CD4-positive, alpha-beta T cell treated with Interleukin-21 for 1 hour (primary cell): ENCODE results near the gene AK3.

ENCODE experiments used
- DNase-seq: peaks from one replicate; pipeline ENCODE4 v3.0.0-alpha.2; 2020

The AK3 gene

DNA sequence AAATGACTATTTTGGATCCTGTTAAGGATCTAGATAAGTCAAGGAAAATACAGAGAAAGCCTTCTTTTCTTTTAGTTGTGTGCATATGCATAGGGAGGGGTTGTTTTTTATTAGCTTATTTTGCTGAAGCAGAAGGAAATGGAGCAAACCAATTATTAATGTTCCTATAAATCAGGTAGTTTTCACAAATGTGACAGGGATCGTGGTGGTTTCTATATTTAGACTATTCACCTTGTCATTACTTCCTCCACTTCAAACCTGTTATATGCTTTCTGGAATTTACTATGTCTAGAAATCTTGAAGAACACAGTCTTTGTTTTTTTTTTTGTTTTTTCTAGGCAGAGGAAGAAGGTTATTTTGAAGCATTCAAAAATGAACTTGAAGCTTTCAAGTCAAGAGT lies 39.5 kb downstream of the AK3 start:
- DNase-seq: no peak

GRCh38 chr9:4700932-4701331 lies 40.1 kb downstream of the AK3 start:
- no peak for DNase-seq

DNA sequence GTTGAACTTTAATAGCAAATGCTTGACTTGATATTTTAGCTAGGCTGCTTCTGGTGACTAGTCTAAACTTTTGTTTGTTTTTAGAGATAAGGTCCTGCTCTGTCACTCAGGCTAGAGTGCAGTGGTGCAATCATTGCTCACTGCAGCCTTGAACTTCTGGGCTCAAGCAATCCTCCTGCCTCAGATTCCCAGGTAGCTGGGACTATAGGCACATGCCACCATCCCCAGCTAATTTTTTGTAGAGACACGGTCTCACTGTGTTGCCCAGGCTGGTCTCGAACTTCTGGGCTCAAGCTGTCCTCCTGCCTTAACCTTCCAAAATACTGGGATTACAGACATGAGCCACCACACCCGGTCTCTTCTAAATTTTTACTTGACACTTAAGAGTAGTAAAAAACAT lies 40.9 kb downstream of the AK3 start:
- no peak for DNase-seq

DNA sequence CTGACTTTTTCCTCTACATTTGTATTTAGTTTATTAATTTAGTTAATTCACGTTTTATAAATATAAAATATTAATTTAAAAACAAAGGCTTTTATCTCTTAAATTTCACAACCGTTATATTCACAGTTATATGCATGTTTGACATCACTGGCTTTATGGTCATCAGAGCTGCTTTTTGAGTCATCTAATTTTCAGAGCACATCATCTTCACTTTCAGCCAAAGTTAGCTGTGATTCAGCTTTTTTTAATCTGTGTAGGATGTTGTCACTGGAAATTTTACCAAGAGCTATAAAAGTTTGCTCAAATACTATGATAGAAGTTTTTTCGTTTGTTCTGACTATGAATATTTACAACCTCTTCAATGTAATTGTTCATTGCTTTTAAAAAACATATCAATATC lies 49.2 kb downstream of the AK3 start:
- DNase-seq: no peak

DNA sequence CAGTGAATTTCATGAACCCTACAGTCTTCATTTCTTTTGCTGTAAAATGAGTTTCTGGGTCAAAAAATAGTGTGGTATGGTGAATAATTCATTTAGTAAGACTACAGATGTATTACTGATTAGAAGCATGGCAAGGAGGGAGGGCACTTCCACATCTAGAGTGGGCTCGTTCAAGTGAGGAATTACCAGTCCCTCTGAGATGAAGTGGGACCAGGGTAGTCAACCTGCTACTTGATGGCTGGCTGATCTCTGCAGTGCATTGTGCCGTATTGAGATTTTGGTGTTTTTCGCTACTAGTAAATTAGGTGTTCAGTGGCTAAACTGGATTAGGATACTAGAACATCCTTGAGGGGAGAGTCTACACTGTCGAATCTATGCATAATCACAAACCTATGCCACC lies 50.9 kb downstream of the AK3 start:
- DNase-seq: no peak

DNA sequence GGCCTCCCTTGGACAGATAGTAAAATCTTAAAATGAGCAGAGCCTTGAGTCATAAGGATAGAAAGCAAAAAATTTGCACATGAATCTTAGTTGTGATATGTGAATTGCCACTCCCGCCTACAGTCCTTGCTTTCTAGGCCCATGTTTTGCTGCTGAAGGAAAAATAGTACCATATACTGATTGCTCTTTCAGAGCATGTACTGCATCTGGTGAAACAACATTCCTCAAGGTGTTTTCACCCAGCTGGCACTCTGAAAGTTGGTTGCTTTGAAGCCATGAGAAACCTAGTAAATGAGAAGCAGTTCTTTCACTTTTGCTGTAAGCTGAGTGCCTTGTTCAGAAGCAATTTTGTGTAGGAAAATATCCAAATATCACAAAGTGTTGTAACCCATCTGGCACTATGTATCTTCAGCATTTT lies 51.3 kb downstream of the AK3 start:
- no peak for DNase-seq

DNA sequence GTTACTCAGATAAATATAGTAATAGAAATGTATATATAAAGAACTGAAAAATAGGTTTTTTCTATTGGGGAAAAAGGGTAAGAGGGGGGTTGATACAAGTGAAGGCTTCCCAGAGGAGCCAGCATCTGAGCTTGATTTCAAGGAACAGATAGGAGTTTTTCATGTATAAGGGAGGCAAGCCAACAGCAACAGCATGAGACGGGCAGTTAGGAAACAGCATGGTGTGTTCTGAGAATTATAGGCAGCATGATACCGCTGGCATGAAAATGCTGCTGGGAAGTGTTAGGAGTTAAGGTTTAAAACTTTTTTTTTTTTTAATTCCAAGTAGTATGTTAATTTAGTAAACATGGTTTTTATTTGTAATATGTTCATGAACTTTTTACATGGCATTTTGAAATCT lies 52.0 kb downstream of the AK3 start:
- DNase-seq: no peak

GRCh38 chr9:4686584-4686983 lies 54.4 kb downstream of the AK3 start:
- no peak for DNase-seq

- no peak for DNase-seq
Observed at GRCh38 chr9:4686112-4686511, 54.9 kb downstream of the AK3 start.

DNA sequence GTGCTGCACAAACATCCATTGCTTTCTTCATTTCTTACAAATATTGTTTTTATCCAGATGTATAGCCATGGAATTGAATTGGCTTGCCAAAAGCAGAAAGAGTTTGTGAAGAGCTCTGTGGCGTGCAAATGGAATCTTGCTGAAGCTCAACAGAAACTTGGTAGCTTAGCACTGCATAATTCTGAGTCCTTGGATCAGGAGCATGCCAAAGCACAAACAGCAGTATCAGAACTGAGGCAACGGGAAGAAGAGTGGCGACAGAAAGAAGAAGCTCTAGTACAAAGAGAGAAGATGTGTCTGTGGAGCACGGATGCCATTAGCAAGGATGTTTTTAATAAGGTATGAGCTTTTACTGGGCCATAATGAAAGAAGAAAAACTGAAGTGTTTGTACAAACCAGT lies 56.2 kb downstream of the AK3 start:
- DNase-seq: no peak

- DNase-seq: no peak
Observed at GRCh38 chr9:4680750-4681149, 60.3 kb downstream of the AK3 start.

- DNase-seq: no peak
Observed at GRCh38 chr9:4680173-4680525, 60.9 kb downstream of the AK3 start.

DNA sequence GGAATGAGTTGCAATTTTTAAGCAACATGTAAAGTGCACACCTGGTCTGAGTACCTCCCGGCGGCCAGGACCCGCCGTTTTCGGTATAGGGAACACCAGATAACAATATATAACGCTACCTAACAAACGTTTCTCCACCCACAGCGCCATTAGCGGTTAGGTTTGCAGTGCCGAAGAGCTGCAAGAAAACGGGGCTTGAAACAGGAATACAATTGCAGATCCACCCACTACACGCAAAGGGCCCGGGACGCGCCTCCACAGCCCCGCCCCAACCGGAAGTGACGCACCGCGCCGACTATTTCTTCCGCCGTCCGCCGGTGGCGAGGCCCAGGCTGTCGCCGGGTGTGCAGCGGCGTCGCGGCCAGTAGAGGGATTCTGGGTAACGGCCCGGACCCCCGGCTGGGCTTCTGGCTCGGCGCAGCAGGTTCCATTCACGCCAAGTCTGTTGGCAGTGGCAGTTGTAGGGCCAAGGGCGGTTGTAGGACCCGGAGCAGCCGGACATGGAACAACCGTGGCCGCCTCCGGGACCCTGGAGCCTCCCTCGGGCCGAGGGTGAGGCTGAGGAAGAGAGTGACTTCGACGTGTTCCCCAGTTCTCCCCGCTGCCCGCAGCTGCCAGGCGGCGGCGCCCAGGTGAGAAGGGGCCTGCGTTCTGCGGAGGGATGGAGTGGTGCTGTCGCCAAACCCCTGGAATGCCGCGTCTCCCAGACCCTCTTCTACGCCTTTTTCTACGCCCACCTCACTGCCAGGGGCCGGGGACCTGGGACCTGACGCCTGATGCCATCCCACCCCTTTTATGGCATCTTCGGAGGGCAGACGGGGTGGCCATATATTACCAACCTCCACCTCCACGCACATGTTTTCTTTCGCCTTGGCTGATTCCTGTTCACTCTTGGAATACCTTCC lies 61.5 kb downstream of the AK3 start, which contains the start of gene CDC37L1:
CDC37L1 (plus strand) TSS at position 302 of the 905 bp plus-strand sequence; CDS start at position 501, 199 bp downstream.
- peak; percentile 98 for DNase-seq

- peak; percentile 53 for DNase-seq
Observed at GRCh38 chr9:4678679-4679267, 62.2 kb downstream of the AK3 start.

- no peak for DNase-seq
Observed at GRCh38 chr9:4677392-4677791, 63.6 kb downstream of the AK3 start.

DNA sequence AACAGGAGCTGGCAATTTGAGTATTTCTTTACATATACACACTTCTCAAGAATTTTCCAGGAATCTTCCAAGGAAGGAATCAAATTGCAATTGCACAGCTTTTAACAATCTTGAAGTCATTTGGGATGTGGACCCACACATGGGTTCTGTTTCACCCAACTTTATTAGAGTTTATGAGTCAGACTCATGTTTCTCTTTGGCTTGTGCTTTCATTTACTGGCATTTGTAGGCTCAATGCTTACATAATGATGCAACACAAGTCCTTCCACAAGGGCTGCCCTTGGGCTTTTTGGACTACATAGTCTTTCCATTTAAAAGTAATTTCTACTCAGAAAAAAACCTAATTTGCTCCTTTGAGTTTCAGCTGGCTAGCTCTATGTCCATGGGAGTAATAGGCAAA lies 66.2 kb downstream of the AK3 start:
- DNase-seq: no peak

DNA sequence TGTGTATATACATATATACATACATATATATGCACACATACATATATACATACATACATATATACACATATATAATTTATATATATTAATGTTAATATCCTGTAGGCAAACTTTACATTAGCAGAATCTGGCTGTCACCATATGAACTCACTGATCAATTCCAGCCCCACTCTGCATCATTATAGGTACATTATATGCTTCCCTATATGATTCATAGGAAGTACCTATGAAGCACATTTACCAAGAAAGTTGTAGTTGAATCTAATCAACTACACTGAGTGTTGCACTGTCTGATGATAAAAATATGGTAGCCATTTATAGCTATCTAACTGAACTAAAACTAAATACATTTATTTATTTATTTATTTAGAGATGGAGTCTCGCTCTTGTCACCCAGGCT lies 69.3 kb downstream of the AK3 start:
- DNase-seq: no peak

GRCh38 chr9:4670591-4670990 lies 70.4 kb downstream of the AK3 start:
- no peak for DNase-seq

DNA sequence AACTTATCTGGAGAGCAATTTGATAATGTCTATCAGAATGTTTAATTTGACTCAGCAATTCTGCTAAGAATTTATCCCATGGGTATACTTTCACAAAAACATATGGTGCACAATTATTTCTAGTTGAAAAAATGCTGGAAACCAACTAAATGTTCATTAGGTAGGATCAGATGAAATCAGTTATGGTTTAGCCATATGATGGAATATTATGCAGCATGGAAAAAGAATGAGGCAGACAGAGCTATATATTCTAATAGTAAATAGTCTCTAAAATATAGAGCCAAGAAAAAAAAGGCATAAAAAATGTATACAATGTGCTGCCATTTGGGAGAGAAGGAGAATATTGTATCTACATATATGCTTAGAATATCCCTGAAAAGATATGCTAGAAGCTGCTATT lies 71.1 kb downstream of the AK3 start:
- DNase-seq: no peak

- DNase-seq: no peak
Observed at GRCh38 chr9:4668604-4669003, 72.4 kb downstream of the AK3 start.

DNA sequence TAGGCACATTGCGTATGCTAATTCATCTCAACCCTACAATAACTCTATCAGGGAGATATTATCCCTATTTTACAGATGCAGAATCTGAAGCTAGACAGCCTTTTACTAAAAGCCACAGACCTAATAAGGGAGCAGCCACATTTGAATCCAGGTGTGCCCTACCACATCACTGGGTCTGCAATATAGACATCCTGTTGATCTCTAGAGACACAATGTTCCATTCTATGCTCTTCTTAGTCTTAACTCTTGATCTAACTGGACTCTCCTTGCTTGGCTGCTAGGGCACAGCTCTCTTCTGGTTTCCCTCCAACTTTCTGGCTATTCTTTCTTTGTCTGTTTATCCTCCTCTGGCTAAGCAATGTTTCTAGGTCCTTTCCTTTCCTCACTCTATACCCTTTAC lies 73.3 kb downstream of the AK3 start:
- DNase-seq: peak; percentile 31

DNA sequence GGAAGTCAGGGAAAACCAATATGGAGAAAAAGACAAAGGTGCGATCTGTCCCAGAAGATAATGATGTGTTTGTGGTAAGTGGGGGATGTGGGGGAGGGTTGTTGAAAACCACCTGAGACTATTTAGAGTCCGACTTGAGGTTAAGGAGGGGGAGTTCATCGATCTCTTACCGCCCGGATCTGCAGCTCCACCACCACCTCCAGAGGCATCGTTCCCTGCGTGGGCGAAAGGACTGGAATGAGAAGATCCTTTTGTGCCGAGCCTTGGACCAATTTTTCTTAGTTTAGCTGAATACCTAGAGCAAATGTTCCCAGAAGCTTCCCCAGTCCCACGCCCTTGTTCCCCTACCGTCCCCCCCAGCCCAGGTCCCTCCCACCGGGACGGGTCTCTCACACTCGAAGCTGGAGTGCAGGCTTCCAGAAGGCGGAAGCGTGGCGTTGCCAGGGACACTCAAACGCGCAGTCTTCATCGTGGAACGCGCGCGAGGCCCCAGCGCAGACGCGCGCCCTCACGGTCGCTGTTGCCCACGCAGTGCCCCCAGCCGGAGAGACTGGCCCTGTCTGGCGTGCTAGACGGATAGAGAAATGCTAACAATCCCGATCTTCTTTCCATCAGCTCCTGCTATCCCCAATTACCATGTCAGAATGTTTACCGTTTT lies 74.8 kb downstream of the AK3 start, which contains the start of gene SPATA6L:
SPATA6L (minus strand) TSS at position 439 of the 658 bp plus-strand sequence; CDS start at position 209, 230 bp downstream.
- peak; percentile 42 for DNase-seq

DNA sequence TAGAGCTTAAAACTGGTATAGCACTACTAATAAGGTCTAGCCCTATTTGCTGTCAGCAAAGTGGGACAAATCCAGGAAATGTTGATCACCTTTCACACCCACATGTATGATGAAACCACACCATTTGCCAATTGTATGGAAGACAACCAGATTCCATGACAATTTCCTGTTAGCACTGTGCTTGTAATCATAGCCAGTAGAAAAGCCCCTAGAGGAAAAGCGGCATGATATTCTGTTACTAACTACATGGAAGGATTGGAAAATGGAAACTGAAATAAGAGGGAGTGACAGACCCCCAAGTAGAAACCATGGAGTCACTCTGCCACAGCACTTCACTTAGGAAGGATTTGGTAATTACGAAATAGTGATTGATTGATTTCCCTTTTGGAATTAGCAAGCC lies 75.6 kb downstream of the AK3 start:
- no peak for DNase-seq

DNA sequence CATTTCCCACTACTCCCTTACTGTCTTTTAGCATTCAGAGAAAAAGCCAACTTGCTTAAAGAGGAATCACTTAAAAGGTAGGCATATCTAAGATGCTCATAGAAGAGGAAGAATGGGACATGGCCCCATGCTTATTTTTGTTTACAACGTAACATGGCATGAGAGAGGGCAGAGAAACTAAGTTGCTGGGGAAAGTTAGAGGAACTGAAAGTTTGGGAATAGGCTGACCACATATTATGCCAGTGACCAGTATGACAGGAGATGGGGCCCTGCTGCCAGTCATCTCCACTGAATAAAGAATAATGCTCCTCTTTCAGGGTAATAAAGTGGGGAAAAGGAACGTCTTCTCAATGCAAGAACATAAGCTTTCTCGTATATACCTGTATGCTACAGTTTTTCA lies 77.0 kb downstream of the AK3 start:
- no peak for DNase-seq
